ENCODE results near the gene WDR33.
A peak's percentile ranks its signal among the peaks of the same experiment; 100 is the strongest.

Gene WDR33

GRCh38 chr2:127674241-127675209, 136.4 kb downstream of the WDR33 start:
- DNase-seq = peak in 1 of 58 donors; percentile 43

GRCh38 chr2:127673291-127674069, 137.5 kb downstream of the WDR33 start:
- no peak for DNase-seq

- no peak for DNase-seq
Measured at GRCh38 chr2:127672341-127673224, 138.4 kb downstream of the WDR33 start.

- no peak for DNase-seq
Measured at GRCh38 chr2:127671557-127672302, 139.2 kb downstream of the WDR33 start.

- DNase-seq = no peak
Measured at GRCh38 chr2:127670957-127671290, 140.0 kb downstream of the WDR33 start.

- no peak for DNase-seq
Measured at GRCh38 chr2:127670055-127670956, 140.7 kb downstream of the WDR33 start.

GRCh38 chr2:127669056-127669455, 141.9 kb downstream of the WDR33 start:
- no peak for DNase-seq

- DNase-seq = no peak
Measured at GRCh38 chr2:127665267-127665893, 145.6 kb downstream of the WDR33 start.

GRCh38 chr2:127664895-127665225, 146.1 kb downstream of the WDR33 start:
- DNase-seq = no peak

GRCh38 chr2:127664065-127664894, 146.7 kb downstream of the WDR33 start:
- DNase-seq = no peak

- no peak for DNase-seq
Measured at GRCh38 chr2:127663566-127664064, 147.4 kb downstream of the WDR33 start.

- no peak for DNase-seq
Measured at GRCh38 chr2:127662937-127663565, 147.9 kb downstream of the WDR33 start.

- no peak for DNase-seq
Measured at GRCh38 chr2:127661949-127662510, 148.9 kb downstream of the WDR33 start.

- DNase-seq = peak in 21 of 58 donors; percentile 19 to 77 (median 54)
Measured at GRCh38 chr2:127661072-127661649, 149.8 kb downstream of the WDR33 start.

- no peak for DNase-seq
Measured at GRCh38 chr2:127660291-127660578, 150.7 kb downstream of the WDR33 start.

GRCh38 chr2:127659408-127660290, 151.3 kb downstream of the WDR33 start:
- no peak for DNase-seq

Data from anterior cingulate cortex (tissue), 58 donors.